Epidermal melanocyte (primary cell): ENCODE measurements around the gene CRABP2.
A peak's percentile ranks its signal among the peaks of the same experiment; 100 is the strongest.

Experiments used
- DNase-seq: peaks from one replicate; pipeline ENCODE4 v3.0.0; 2011; ENCODE audit warnings: low spot score; ENCODE audit not compliant: insufficient read length

CRABP2 gene

GRCh38 chr1:156709757-156710489 is 4.5 kb upstream of the CRABP2 start:
- DNase-seq: peak; percentile 64

GRCh38 chr1:156709031-156709430 is 3.6 kb upstream of the CRABP2 start:
- no peak for DNase-seq

- DNase-seq: no peak
These were observed 2.9 kb upstream of the CRABP2 start for GRCh38 chr1:156708218-156708661.

- no peak for DNase-seq
These were observed 2.2 kb upstream of the CRABP2 start for GRCh38 chr1:156707417-156708217.

- DNase-seq: peak; percentile 58
These were observed 1.5 kb upstream of the CRABP2 start for GRCh38 chr1:156706657-156707416.

- DNase-seq: peak; percentile 42
These were observed 704 bp upstream of the CRABP2 start for GRCh38 chr1:156705918-156706656.

GRCh38 chr1:156704930-156705320 is 458 bp downstream of the CRABP2 start:
- DNase-seq: no peak

- no peak for DNase-seq
These were observed 1.1 kb downstream of the CRABP2 start for GRCh38 chr1:156704166-156704711.

- no peak for DNase-seq
These were observed 1.6 kb downstream of the CRABP2 start for GRCh38 chr1:156703741-156704140.

- DNase-seq: no peak
These were observed 2.0 kb downstream of the CRABP2 start for GRCh38 chr1:156703336-156703735.

GRCh38 chr1:156700736-156701531 is 4.4 kb downstream of the CRABP2 start:
- DNase-seq: no peak

- DNase-seq: no peak
These were observed 6.4 kb downstream of the CRABP2 start for GRCh38 chr1:156698995-156699394.

- peak; percentile 17 for DNase-seq
These were observed 7.9 kb downstream of the CRABP2 start for GRCh38 chr1:156697481-156697880.

GRCh38 chr1:156696755-156697154 is 8.6 kb downstream of the CRABP2 start:
- no peak for DNase-seq

- DNase-seq: no peak
These were observed 10.8 kb downstream of the CRABP2 start for GRCh38 chr1:156694690-156694962.

GRCh38 chr1:156693848-156694689 is 11.3 kb downstream of the CRABP2 start:
- no peak for DNase-seq

GRCh38 chr1:156692925-156693847 is 12.2 kb downstream of the CRABP2 start:
- no peak for DNase-seq

- DNase-seq: no peak
These were observed 12.9 kb downstream of the CRABP2 start for GRCh38 chr1:156692441-156692924.
